Bronchus fibroblast of lung (primary cell): ENCODE results near the gene CYREN. TPM values are rescaled to one million over a fixed set of nuclear protein-coding genes. Genes with fewer than 3 reads are reported as not detected.

ENCODE experiments used
- total RNA-seq: library from RNA; depleted of rRNA; stranded (reverse); fragments of >200 nt; gene quantifications from 2 replicates; pipeline ENCODE4 v1.2.3, GENCODE V29; 2015

The CYREN gene
- total RNA-seq: 37.3 and 42.9 TPM in 2 replicates

GRCh38 chr7:135170274-135170997, at the start of gene CYREN:
Gene CYREN, minus strand, starts transcription at chr7:135170707. Its CDS starts 1,785 bp downstream, at chr7:135168922.

GRCh38 chr7:135211179-135211945, 40.9 kb upstream of the CYREN start, which contains the start of gene WDR91:
Gene WDR91, minus strand, starts transcription at chr7:135211526. Its CDS starts 24 bp downstream, at chr7:135211502.

GRCh38 chr7:135147899-135148721, 22.4 kb downstream of the CYREN start, which contains the start of gene TMEM140:
Gene TMEM140, plus strand, starts transcription at chr7:135148072. Its CDS starts 16,370 bp downstream, at chr7:135164442.

Other genes with a start within 250 kb of the CYREN start
- gene AGBL3, start 184.2 kb downstream of the CYREN start, total RNA-seq: 0.15 and 0.17 TPM in 2 replicates
- gene TMEM140, start 22.6 kb downstream of the CYREN start, total RNA-seq: 0.59 and 0.67 TPM in 2 replicates
- 19.8 and 22.1 TPM in 2 replicates for gene WDR91, start 40.8 kb upstream of the CYREN start, total RNA-seq
- not detected in 2 replicates for gene STRA8, start 63.1 kb upstream of the CYREN start, total RNA-seq